ENCODE results near the gene CLTA. TPM values are rescaled to one million over a fixed set of nuclear protein-coding genes. Genes with fewer than 3 reads are reported as not detected.
"Not testable (repeated sequence)": the region's sequence is repeated elsewhere in the genome, so short reads cannot be mapped to it uniquely, and the experiment has no call there.

The CLTA gene
- polyA plus RNA-seq, 1 experiment, result 364 TPM

DNA sequence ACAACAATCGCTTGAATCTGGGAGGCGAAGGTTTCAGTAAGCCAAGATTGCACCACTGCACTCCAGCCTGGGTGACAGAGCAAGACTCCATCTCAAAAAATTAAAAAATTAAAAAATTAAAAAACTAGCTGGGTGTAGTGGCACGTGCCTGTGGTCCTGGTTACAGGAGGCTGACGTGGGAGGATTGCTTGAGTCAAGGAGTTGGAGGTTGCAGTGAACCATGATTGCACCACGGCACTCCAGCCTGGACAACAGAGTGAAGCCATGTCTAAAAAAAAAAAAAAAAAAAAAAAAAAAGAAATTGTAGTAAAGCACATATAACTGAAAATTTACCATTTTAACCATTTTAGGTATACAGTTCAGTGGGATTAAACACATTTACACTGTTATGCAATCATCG is 34.6 kb upstream of the CLTA start:
- peaks cover 4% of the 10 kb centered on the region for H3K9me3 ChIP-seq (ENCODE audit: control insufficient read depth, insufficient read depth, low read length)
- H3K4me3 ChIP-seq (ENCODE audit: low read depth, low read length), result no peak overlapping the region
- ChIA-PET CTCF (interaction anchor here (0.6 to 1.1 kb wide), 2 partner anchors 24 to 146 kb away, joined by 3 read pairs; no protein-coding TSS in a partner anchor), POLR2A (no interaction called here)
- TF ChIP-seq, protein P1, sequence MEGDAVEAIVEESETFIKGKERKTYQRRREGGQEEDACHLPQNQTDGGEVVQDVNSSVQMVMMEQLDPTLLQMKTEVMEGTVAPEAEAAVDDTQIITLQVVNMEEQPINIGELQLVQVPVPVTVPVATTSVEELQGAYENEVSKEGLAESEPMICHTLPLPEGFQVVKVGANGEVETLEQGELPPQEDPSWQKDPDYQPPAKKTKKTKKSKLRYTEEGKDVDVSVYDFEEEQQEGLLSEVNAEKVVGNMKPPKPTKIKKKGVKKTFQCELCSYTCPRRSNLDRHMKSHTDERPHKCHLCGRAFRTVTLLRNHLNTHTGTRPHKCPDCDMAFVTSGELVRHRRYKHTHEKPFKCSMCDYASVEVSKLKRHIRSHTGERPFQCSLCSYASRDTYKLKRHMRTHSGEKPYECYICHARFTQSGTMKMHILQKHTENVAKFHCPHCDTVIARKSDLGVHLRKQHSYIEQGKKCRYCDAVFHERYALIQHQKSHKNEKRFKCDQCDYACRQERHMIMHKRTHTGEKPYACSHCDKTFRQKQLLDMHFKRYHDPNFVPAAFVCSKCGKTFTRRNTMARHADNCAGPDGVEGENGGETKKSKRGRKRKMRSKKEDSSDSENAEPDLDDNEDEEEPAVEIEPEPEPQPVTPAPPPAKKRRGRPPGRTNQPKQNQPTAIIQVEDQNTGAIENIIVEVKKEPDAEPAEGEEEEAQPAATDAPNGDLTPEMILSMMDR (IDR thresholded peaks at IDR 0.05; ENCODE audit: low read depth, low read length), result no peak
- no peak overlapping the region for H3K27ac ChIP-seq (ENCODE audit: low read depth, low read length)
- no peaks in the 10 kb centered on the region for H3K27me3 ChIP-seq (ENCODE audit: control insufficient read depth, insufficient read depth, low read length)
- DNase-seq (ENCODE audit: low read depth, low spot score), result no peak

DNA sequence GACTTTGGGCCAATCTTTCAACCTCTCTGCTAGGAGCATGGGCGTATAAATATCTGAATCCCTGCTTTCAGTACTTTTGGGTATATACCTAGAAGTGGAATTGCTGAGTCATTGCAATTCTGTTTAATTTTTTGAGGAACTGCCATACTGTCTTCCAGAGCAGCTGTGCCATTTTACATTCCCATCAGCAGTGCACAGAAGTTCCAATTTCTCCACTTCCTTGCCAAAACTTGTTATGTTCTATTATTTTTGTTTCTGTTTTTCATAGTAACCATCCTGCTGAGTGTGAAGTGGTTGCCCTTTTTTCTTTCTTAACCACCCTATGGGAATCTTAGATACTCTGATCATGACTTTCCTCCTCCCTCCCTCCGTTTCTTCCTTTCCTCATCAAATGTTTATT is 32.6 kb upstream of the CLTA start:
- peaks cover 4% of the 10 kb centered on the region; the same call in 1 of the 2 replicates for H3K9me3 ChIP-seq (ENCODE audit: control insufficient read depth, insufficient read depth, low read length)
- ChIA-PET CTCF (no interaction called here), POLR2A (no interaction called here)
- no peak overlapping the region for H3K4me3 ChIP-seq (ENCODE audit: low read depth, low read length)
- no peak for DNase-seq (ENCODE audit: low read depth, low spot score)
- TF ChIP-seq, protein P1 (IDR thresholded peaks at IDR 0.05; ENCODE audit: low read depth, low read length), result no peak
- no peaks in the 10 kb centered on the region for H3K27me3 ChIP-seq (ENCODE audit: control insufficient read depth, insufficient read depth, low read length)
- no peak overlapping the region for H3K27ac ChIP-seq (ENCODE audit: low read depth, low read length)

DNA sequence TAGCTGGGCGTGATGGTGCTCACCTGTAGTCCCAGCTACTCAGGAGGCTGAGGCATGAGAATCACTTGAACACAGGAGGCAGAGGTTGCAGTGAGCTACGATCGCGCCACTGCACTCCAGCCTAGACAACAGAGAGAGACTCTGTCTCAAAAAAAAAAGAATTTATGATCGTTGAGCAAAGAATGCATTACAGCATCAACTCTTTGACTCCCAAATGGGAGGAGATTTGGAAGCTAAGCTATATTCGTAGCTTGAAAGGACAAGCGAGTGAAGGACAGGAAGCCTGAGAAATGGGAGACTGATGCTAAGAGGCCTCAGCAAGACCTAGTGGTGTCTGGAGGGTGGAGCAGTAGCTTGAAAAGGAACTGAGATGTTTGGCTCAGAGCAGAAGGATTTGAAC is 31.8 kb upstream of the CLTA start:
- no peak overlapping the region for H3K4me3 ChIP-seq (ENCODE audit: low read depth, low read length)
- TF ChIP-seq, protein P1 (IDR thresholded peaks at IDR 0.05; ENCODE audit: low read depth, low read length), result no peak
- no peak for DNase-seq (ENCODE audit: low read depth, low spot score)
- CTCF ChIA-PET, result interaction anchor here (0.9 kb wide), 1 partner anchor 10 kb away, joined by 3 read pairs; no protein-coding TSS in a partner anchor
- no peaks in the 10 kb centered on the region for H3K27me3 ChIP-seq (ENCODE audit: control insufficient read depth, insufficient read depth, low read length)
- H3K9me3 ChIP-seq (ENCODE audit: control insufficient read depth, insufficient read depth, low read length), result peaks cover 4% of the 10 kb centered on the region; the same call in 1 of the 2 replicates
- POLR2A ChIA-PET, result no interaction called here
- no peak overlapping the region for H3K27ac ChIP-seq (ENCODE audit: low read depth, low read length)

DNA sequence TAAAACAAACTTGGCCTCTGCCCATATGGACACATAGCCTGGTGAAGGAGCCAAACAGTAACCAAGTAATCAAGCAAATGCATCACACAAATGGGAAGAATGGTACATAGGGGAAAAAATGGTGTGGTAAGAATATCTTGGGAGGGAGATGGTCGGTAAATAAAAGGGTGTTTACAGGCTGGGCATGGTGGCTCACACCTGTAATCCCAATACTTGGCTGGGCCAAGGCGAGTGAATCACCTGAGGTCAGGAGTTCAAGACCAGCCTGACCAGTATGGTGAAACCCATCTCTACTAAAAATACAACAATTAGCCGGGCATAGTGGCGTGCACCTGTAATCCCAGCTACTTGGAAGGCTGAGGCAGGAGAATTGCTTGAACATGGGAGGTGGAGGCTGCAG is 31.2 kb upstream of the CLTA start:
- H3K9me3 ChIP-seq (ENCODE audit: control insufficient read depth, insufficient read depth, low read length); DNase-seq (ENCODE audit: low read depth, low spot score); POLR2A ChIA-PET; H3K27ac ChIP-seq (ENCODE audit: low read depth, low read length); H3K27me3 ChIP-seq (ENCODE audit: control insufficient read depth, insufficient read depth, low read length); H3K4me3 ChIP-seq (ENCODE audit: low read depth, low read length): not testable (repeated sequence)
- CTCF ChIA-PET, result interaction anchor here (0.9 kb wide), 1 partner anchor 10 kb away, joined by 3 read pairs; no protein-coding TSS in a partner anchor

DNA sequence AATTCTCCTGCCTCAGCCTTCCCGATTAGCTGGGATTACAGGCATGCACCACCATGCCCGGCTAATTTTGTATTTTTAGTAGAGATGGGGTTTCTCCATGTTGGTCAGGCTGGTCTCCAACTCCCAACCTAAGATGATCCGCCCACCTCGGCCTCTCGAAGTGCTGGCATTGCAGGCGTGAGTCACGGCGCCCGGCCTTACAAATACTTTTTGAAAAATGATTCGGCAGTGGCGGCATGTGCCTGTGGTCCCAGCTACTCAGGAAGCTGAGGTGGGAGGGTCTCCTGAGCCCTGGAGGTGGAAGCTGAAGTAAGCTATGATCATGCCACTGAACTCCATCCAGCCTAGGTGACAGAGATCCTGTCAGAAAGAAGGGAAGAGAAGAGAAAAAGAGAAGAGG is 30.6 kb upstream of the CLTA start:
- H3K9me3 ChIP-seq (ENCODE audit: control insufficient read depth, insufficient read depth, low read length); H3K4me3 ChIP-seq (ENCODE audit: low read depth, low read length); H3K27me3 ChIP-seq (ENCODE audit: control insufficient read depth, insufficient read depth, low read length); CTCF ChIA-PET; POLR2A ChIA-PET; H3K27ac ChIP-seq (ENCODE audit: low read depth, low read length); DNase-seq (ENCODE audit: low read depth, low spot score): not testable (repeated sequence)

DNA sequence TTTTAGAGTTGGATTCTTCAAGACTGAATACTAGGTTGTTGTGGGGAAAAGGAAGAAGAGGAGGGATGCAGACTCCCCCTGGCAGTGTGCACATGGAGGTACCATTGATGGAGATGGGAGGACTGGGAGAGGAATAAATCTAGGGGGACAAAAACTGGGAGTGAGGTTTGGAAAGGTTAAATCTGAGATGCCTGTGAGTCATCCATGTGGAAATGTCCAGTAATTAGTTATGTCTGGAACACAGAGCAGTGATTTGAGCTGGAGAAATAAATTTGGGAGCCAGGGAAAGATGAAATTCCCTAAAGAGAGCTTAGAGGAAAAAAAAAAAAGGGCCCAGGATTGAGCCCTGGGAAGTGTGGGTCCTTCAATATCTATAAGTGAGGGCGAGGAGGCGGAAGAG is 29.5 kb upstream of the CLTA start:
- TF ChIP-seq, protein P1 (IDR thresholded peaks at IDR 0.05; ENCODE audit: low read depth, low read length), result no peak
- Histone ChIP-seq H3K27me3 (ENCODE audit: control insufficient read depth, insufficient read depth, low read length) (no peaks in the 10 kb centered on the region), H3K9me3 (ENCODE audit: control insufficient read depth, insufficient read depth, low read length) (peaks cover 4% of the 10 kb centered on the region), H3K27ac (ENCODE audit: low read depth, low read length) (no peak overlapping the region), H3K4me3 (ENCODE audit: low read depth, low read length) (no peak overlapping the region)
- ChIA-PET POLR2A (interaction anchor here (0.6 to 0.9 kb wide), 2 partner anchors 8 to 29 kb away, joined by 3 to 5 read pairs; no protein-coding TSS in a partner anchor), CTCF (interaction anchor here (0.6 to 0.7 kb wide), 2 partner anchors 28 to 61 kb away, joined by 3 read pairs; no protein-coding TSS in a partner anchor)
- DNase-seq (ENCODE audit: low read depth, low spot score), result no peak

All from AG04450 (cell line).